IPS DF 6.9 (cell line): ENCODE data around the gene PCDH11X.
"Not testable (repeated sequence)": the region's sequence is repeated elsewhere in the genome, so short reads cannot be mapped to it uniquely, and the experiment has no call there.

ENCODE experiments used
- DNase-seq: peaks from one replicate; pipeline ENCODE4 v3.0.0-alpha.2; 2013; ENCODE audit warnings: low read depth, low spot score
- H3K27ac ChIP-seq: one replicate; pipeline ENCODE4 v1.5.1; 2013; ENCODE audit warnings: low read length, control low read depth
- H3K27me3 ChIP-seq: 2 replicates; pipeline ENCODE4 v1.6.1; 2013; ENCODE audit warnings: mild to moderate bottlenecking, low read length; ENCODE audit not compliant: control insufficient read depth, insufficient read depth
- H3K36me3 ChIP-seq: 2 replicates; pipeline ENCODE4 v1.6.1; 2013; ENCODE audit warnings: low read length; ENCODE audit not compliant: control insufficient read depth, insufficient read depth
- H3K4me1 ChIP-seq: 2 replicates; pipeline ENCODE4 v1.6.1; 2013; ENCODE audit warnings: low read length; ENCODE audit not compliant: control insufficient read depth, insufficient read depth
- H3K4me3 ChIP-seq: 2 replicates; pipeline ENCODE4 v1.5.1; 2013; ENCODE audit warnings: mild to moderate bottlenecking, low read length
- H3K9me3 ChIP-seq: 2 replicates; pipeline ENCODE4 v1.6.1; 2013; ENCODE audit warnings: low read length, inconsistent platforms; ENCODE audit not compliant: control insufficient read depth, insufficient read depth
- WGBS: extraction: QIAGEN DNeasy Blood & Tissue Kit; methylation state at CpG from one replicate; pipeline ENCODE4 v1.1.7; 2013; ENCODE audit warnings: mixed read lengths, missing lambda C conversion rate; ENCODE audit not compliant: insufficient read length, insufficient coverage; 5-methylcytosine and 5-hydroxymethylcytosine counted together

Gene PCDH11X

GRCh38 chrX:91779135-91779534 is at the start of gene PCDH11X:
TSS of gene PCDH11X (plus strand) at chrX:91779375. CDS start at chrX:91835505, 56,130 bp downstream.
- WGBS = no CpG with 5 or more reads among the region's 24 CpGs
- not testable (repeated sequence) for H3K27ac ChIP-seq, H3K4me1 ChIP-seq, H3K27me3 ChIP-seq, H3K36me3 ChIP-seq, DNase-seq, H3K9me3 ChIP-seq
- H3K4me3 ChIP-seq = peak within 1 kb of the TSS; percentile 38; the same call in 1 of the 2 replicates

GRCh38 chrX:91747446-91747845 is 31.7 kb upstream of the PCDH11X start:
- H3K36me3 ChIP-seq, H3K27me3 ChIP-seq, H3K4me3 ChIP-seq, H3K27ac ChIP-seq, DNase-seq, H3K9me3 ChIP-seq, H3K4me1 ChIP-seq: not testable (repeated sequence)
- WGBS = no CpG with 5 or more reads among the region's 4 CpGs

DNA sequence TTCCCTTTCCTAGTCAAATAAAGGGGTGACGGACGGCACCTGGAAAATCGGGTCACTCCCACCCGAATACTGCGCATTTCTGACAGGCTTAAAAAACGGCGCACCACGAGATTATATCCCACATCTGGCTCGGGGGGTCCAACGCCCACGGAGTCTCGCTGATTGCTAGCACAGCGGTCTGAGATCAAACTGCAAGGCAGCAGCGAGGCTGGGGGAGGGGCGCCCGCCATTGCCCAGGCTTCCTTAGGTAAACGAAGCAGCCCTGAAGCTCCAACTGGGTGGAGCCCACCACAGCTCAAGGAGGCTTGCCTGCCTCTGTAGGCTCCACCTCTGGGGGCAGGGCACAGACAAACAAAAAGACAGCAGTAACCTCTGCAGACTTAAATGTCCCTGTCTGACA is 26.2 kb upstream of the PCDH11X start:
- DNase-seq, H3K27me3 ChIP-seq, H3K27ac ChIP-seq, H3K4me3 ChIP-seq, H3K4me1 ChIP-seq, H3K9me3 ChIP-seq, H3K36me3 ChIP-seq: not testable (repeated sequence)
- WGBS = no CpG with 5 or more reads among the region's 17 CpGs

DNA sequence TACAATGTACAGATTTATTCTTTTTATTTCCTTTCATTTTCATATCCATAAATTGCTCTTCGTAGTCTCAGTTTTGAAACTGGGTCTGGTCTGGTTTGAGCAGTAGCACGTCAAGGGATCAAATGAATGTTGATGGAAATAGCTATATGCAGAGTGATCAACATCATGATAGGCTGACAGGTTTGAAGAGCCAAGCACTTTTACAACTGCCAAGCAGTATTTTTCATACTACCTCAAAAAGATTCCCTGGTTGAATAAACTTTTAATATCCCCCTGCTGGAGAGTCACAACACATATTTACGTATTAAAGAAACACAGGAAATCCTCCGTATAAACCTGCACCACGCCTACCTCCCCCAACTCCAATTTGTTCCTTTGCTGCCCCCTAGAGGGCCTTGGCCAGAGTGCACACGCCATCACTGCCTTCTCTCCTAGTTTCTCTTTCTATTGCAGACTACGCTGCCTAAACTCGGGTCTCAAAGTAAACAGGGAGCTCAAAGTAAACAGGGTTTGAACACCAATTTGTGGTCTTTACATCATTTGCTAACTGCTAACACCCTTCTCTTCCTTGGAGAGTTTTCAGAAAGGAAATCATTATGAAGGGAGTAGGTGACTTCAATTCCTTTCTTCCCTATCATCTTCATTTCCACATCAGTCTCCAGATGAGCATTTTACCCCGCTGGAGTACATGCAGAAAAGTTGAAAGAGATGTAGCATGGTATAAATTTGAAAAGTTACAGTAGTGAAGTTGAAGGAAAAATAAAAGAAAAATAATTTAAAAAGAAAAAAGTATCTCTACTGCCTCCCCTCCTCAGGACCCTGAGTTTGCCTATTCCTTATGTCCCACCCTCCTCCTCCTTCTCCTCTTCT is 8.3 kb upstream of the PCDH11X start:
- H3K4me3 ChIP-seq, H3K4me1 ChIP-seq, DNase-seq, H3K27me3 ChIP-seq, H3K36me3 ChIP-seq, H3K27ac ChIP-seq, H3K9me3 ChIP-seq: not testable (repeated sequence)
- no CpG with 5 or more reads among the region's 9 CpGs for WGBS

DNA sequence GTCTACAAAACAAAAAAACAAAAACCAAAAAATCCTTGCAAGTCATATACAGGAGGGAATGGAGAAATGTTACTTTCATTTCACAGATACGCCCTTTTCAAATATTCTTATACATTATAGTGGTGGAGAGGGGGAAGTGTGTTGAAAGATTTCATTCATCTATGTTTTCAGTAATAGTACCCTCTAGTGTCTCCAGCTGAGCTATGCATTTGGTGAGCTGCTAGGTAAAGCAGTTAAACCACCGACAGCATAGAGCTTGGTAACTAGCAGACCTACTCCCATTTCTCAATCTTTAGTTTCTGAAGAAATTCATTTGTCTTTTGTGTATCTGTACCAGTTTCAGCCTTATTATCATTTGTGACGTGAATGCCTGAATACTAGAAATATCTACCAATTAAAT is 5.2 kb upstream of the PCDH11X start:
- not testable (repeated sequence) for DNase-seq, H3K4me3 ChIP-seq, H3K4me1 ChIP-seq, H3K36me3 ChIP-seq, H3K9me3 ChIP-seq, H3K27me3 ChIP-seq, H3K27ac ChIP-seq
- no CpG with 5 or more reads among the region's 3 CpGs for WGBS

- H3K27ac ChIP-seq = not testable (repeated sequence)
- peak overlapping the region; percentile 38; the same call in 1 of the 2 replicates for H3K4me3 ChIP-seq
- WGBS = no CpG with 5 or more reads among the region's 17 CpGs
These were observed 833 bp downstream of the PCDH11X start for GRCh38 chrX:91780008-91780407.

DNA sequence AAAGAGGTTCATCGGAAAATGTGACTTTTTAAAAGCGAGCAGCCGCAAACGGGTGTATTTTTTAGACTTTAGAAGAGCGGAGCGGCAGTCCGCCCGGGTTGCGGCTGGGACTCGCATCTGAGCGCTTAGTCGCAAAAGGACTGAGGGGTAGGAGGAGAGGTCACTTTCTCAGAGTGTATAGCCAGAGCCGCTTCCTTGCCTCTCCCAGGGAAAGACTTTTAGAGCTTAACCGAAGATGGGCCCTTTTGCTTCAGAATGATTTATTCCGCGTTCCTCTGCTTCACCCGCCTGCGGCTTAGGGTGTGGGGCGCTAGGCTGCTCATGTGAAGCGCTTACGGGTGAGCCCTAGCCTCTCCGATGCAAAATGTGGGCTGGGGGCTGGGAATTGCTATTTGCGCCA is 1.5 kb downstream of the PCDH11X start:
- not testable (repeated sequence) for H3K27me3 ChIP-seq, DNase-seq, H3K4me1 ChIP-seq, H3K36me3 ChIP-seq, H3K27ac ChIP-seq, H3K9me3 ChIP-seq
- peak overlapping the region; percentile 32; the same call in 1 of the 2 replicates for H3K4me3 ChIP-seq
- WGBS = no CpG with 5 or more reads among the region's 23 CpGs

More at GRCh38 chrX:91780008-91780407, 833 bp downstream of the PCDH11X start:
- H3K27me3 ChIP-seq, H3K36me3 ChIP-seq, H3K9me3 ChIP-seq, DNase-seq, H3K4me1 ChIP-seq: not testable (repeated sequence)

DNA sequence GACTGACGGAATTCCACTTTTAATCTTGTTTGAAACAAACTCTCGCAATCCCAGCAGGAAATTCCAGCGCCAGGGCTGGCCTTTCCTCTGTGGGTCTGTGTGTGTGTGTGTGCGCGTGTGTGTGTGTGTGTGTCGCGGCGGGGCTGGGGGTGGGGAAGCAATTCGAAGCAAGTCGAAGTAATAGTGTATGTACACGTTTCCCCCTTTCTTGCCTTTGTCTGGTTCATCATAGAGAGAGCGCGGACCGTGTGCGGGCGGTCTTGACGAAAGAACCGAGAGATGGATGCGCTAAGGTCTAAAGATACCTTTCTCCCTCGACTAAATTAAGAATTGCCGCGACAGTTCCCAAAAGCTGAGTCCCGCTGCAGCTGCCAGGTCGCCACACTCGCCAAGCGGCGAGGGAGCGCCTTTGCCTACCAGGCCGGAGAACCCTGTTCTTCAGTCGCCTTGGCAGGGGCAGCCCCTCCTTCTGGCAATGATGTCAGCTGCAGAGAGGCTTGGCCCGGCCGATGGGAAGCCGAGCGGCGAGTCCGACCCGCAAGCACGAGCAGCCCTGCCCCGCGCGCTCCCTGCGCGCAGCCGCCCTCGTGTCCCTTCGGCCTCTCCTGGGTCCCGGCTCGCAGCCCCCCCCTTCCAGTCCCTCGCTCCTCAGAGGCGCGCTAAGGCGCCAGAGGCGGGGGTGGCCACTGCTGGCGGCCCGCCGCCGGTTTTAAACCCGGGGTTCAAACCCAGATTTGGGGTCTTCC is 2.6 kb downstream of the PCDH11X start:
- WGBS = no CpG with 5 or more reads among the region's 58 CpGs
- peak overlapping the region; percentile 22; the same call in 1 of the 2 replicates for H3K4me3 ChIP-seq

DNA sequence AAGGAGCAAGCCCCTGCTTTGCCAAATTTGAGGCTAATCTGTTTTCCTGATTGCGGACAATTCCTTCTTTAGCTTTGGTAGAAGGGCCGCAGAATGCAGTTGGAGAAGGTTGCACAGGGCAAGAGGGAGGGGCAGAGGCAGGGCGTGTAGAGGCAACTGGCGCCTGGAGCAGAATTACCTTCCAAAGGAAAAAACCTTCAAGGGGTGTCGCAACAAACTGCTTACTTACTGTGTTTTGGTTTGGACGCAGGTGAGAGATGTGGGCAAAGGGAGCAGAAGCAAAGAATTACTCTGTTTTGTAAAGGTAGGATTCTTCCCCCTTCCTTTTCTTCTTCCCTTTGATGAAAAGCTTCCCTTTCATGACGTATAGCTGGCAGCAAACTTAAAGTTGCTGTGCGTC is 3.6 kb downstream of the PCDH11X start:
- H3K4me1 ChIP-seq, H3K4me3 ChIP-seq, H3K36me3 ChIP-seq, H3K27ac ChIP-seq, DNase-seq, H3K27me3 ChIP-seq, H3K9me3 ChIP-seq: not testable (repeated sequence)
- no CpG with 5 or more reads among the region's 8 CpGs for WGBS

More for the DNA sequence above, 2.6 kb downstream of the PCDH11X start:
- not testable (repeated sequence) for H3K27me3 ChIP-seq, DNase-seq, H3K27ac ChIP-seq, H3K36me3 ChIP-seq, H3K9me3 ChIP-seq, H3K4me1 ChIP-seq

DNA sequence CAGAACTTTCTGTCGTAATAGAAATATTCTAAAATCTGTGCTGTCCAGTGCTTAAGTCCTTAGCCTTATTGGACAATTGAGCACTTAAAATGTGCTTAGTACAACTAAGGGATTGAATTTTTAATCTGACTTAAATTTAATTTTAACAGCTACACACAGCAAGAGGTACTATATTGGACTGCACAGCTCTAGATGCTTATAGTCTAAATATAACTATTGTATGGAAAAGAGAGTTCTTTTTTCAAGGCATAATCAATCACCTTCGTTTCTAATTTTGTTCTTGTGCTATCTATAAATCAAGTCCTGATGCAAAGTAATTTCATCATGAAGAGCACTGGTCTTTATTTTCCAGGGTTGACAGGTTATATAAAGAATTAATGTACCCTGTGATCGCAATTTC is 38.4 kb downstream of the PCDH11X start:
- not testable (repeated sequence) for H3K4me1 ChIP-seq, H3K4me3 ChIP-seq, H3K27ac ChIP-seq, DNase-seq, H3K36me3 ChIP-seq, H3K9me3 ChIP-seq, H3K27me3 ChIP-seq
- WGBS = no CpG with 5 or more reads among the region's 3 CpGs
